ENCODE results near the gene GPR155. TPM values are rescaled to one million over a fixed set of nuclear protein-coding genes. Genes with fewer than 3 reads are reported as not detected.

GPR155 gene
- total RNA-seq, 1 donor from 2014 or later = 11.6 TPM

Other genes with a start within 250 kb of the GPR155 start
- 93.7 and 97.8 TPM in 2 replicates for gene OLA1, start 238.5 kb downstream of the GPR155 start, total RNA-seq
- not detected in 2 replicates for gene SP9, start 152.1 kb downstream of the GPR155 start, total RNA-seq
- 14.1 and 18.9 TPM in 2 replicates for gene SCRN3, start 91.3 kb downstream of the GPR155 start, total RNA-seq
- 372 and 373 TPM in 2 replicates for gene WIPF1, start 110.8 kb upstream of the GPR155 start, total RNA-seq